Suprapubic skin (tissue), 4 donors: ENCODE results near the gene UBE2K.

Experiments
- CTCF ChIP-seq, 2 donors: fragments of 200-600 bp in 1 of 2; fragments of 450-650 bp in 1 of 2; sonication (generic) in 1 of 2; IDR thresholded peaks; one replicate each; pipeline ENCODE4 v1.5.1; 2016 to 2019; ENCODE audit warnings: antibody characterized with exemption in 2 of 2, mild to moderate bottlenecking in 1 of 2, moderate library complexity in 1 of 2
- EP300 ChIP-seq: sonication (generic); formaldehyde crosslinking; IDR thresholded peaks from one replicate; pipeline ENCODE4 v1.6.1; 2017; ENCODE audit warnings: antibody characterized with exemption
- POLR2A ChIP-seq, 2 donors: fragments of 450-650 bp; IDR thresholded peaks; one replicate each; pipeline ENCODE4 v1.6.1; 2017; ENCODE audit warnings: antibody characterized with exemption in 2 of 2, mild to moderate bottlenecking in 2 of 2, moderate library complexity in 2 of 2
- POLR2AphosphoS5 ChIP-seq, 3 donors: sonication (generic); formaldehyde crosslinking; IDR thresholded peaks; one replicate each; pipeline ENCODE4 v1.6.1; 2017; ENCODE audit warnings: antibody characterized with exemption in 3 of 3

- no peak for TF ChIP-seq CTCF (IDR thresholded peaks at IDR 0.05)
- no peak for TF ChIP-seq POLR2A (IDR thresholded peaks at IDR 0.05)
- TF ChIP-seq POLR2AphosphoS5 (IDR thresholded peaks at IDR 0.05) = no peak
- no peak for TF ChIP-seq EP300
These were observed 125.3 kb downstream of the UBE2K start for GRCh38 chr4:39823191-39823590.
